ENCODE measurements around the gene TMEM109. TPM values are rescaled to one million over a fixed set of nuclear protein-coding genes. Genes with fewer than 3 reads are reported as not detected.

The TMEM109 gene
- total and polyA plus RNA-seq, 2 experiments from 2014 or later, result 17.4 to 17.7 TPM

DNA sequence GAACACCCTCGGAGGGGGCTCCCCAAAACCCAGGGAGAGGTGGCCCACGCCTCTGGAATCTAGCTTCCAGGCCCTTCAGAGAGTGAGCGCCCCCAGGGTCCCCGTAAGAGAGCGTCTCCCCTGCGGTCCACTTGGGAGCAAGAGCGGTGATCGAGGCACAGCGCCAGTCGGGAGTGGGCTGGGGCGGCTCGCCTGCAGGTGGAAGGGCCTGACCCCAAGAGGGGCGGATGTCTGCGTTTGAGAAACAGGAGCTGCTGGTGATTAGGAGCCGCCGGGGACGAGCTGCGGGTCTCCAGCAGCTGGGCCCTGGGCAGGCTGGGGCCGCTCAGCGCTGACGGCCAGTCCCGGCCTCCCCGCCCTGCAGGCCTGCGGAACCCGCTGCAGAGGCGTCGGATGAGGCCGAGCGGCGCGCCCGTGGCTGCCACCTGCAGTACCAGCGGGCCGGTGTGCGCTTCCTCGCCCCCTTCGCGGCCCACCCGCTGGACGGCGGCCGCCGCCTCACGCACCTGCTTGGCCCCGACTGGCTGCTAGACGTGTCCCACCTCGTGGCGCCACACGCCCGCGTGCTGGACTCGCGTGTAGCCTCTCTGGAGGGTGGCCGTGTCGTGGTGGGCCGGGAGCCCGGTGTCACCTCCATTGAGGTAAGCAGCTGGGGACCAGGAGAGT lies 20.3 kb downstream of the TMEM109 start (continued):
- TF ChIP-seq, protein P1, sequence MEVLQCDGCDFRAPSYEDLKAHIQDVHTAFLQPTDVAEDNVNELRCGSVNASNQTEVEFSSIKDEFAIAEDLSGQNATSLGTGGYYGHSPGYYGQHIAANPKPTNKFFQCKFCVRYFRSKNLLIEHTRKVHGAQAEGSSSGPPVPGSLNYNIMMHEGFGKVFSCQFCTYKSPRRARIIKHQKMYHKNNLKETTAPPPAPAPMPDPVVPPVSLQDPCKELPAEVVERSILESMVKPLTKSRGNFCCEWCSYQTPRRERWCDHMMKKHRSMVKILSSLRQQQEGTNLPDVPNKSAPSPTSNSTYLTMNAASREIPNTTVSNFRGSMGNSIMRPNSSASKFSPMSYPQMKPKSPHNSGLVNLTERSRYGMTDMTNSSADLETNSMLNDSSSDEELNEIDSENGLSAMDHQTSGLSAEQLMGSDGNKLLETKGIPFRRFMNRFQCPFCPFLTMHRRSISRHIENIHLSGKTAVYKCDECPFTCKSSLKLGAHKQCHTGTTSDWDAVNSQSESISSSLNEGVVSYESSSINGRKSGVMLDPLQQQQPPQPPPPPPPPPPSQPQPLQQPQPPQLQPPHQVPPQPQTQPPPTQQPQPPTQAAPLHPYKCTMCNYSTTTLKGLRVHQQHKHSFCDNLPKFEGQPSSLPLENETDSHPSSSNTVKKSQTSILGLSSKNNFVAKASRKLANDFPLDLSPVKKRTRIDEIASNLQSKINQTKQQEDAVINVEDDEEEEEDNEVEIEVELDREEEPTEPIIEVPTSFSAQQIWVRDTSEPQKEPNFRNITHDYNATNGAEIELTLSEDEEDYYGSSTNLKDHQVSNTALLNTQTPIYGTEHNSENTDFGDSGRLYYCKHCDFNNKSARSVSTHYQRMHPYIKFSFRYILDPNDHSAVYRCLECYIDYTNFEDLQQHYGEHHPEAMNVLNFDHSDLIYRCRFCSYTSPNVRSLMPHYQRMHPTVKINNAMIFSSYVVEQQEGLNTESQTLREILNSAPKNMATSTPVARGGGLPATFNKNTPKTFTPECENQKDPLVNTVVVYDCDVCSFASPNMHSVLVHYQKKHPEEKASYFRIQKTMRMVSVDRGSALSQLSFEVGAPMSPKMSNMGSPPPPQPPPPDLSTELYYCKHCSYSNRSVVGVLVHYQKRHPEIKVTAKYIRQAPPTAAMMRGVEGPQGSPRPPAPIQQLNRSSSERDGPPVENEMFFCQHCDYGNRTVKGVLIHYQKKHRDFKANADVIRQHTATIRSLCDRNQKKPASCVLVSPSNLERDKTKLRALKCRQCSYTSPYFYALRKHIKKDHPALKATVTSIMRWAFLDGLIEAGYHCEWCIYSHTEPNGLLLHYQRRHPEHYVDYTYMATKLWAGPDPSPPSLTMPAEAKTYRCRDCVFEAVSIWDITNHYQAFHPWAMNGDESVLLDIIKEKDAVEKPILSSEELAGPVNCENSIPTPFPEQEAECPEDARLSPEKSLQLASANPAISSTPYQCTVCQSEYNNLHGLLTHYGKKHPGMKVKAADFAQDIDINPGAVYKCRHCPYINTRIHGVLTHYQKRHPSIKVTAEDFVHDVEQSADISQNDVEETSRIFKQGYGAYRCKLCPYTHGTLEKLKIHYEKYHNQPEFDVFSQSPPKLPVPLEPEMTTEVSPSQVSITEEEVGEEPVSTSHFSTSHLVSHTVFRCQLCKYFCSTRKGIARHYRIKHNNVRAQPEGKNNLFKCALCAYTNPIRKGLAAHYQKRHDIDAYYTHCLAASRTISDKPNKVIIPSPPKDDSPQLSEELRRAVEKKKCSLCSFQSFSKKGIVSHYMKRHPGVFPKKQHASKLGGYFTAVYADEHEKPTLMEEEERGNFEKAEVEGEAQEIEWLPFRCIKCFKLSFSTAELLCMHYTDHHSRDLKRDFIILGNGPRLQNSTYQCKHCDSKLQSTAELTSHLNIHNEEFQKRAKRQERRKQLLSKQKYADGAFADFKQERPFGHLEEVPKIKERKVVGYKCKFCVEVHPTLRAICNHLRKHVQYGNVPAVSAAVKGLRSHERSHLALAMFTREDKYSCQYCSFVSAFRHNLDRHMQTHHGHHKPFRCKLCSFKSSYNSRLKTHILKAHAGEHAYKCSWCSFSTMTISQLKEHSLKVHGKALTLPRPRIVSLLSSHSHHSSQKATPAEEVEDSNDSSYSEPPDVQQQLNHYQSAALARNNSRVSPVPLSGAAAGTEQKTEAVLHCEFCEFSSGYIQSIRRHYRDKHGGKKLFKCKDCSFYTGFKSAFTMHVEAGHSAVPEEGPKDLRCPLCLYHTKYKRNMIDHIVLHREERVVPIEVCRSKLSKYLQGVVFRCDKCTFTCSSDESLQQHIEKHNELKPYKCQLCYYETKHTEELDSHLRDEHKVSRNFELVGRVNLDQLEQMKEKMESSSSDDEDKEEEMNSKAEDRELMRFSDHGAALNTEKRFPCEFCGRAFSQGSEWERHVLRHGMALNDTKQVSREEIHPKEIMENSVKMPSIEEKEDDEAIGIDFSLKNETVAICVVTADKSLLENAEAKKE (CRISPR knock-in tag; IDR thresholded peaks at IDR 0.05), result no peak
- TF ChIP-seq NANOG (IDR thresholded peaks at IDR 0.05; ENCODE audit: borderline replicate concordance), result no peak

DNA sequence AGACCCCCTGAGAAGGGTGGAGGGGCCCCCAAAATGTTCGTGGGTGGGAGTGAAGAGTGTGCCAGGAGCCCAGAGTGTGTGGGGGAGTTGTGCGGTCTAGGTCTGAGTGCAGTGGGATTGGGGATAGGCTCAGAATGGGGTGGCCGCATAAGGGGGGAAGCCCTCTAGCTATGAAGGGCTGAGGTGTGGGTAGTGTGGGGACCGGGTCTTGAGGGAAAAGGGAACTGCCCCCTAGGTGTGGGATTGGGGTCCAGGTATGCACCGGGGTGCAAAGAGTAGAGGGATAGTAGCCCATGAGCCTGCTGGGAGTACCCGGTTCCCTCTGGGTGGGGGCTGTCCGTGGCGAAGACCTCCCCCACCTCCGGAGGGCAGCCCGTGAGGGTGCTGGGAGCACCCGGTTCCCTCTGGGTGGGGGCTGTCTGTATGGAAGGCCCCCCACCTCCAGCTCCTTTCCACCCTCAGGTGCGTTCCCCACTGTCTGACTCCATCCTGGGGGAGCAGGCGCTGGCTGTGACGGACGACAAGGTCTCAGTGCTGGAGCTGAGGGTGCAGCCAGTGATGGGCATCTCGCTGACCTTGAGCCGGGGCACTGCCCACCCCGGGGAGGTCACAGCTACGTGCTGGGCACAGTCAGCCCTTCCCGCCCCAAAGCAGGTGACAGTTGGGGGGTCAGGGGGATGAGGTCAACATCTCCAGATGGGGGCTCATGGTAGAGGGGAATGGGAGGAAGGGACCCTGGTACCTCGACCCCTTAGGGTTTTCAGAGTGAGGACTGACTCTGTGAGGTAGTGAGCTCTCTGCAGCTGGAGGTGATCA lies 21.0 kb downstream of the TMEM109 start:
- no peak for ATAC-seq
- Mint-ChIP-seq H3K4me3 (no peak overlapping the region), H3K27ac (no peak overlapping the region), H3K9me3 (no peaks in the 10 kb centered on the region), H3K27me3 (ENCODE audit: insufficient read depth, low read depth, poor library complexity) (peaks cover 2% of the 10 kb centered on the region), H3K4me1 (peaks cover 14% of the 10 kb centered on the region; the same call in 2 of the 3 replicates), H3K36me3 (ENCODE audit: low read depth) (peaks cover 30% of the 10 kb centered on the region)
- no peaks in the 10 kb centered on the region for H3K27me3 ChIP-seq (ENCODE audit: insufficient read depth)
- H3F3A ChIP-seq (replicated peaks; ENCODE audit: low read depth), result no peaks in the 10 kb centered on the region
- H3K27ac ChIP-seq (ENCODE audit: low read depth), result no peak overlapping the region
- H3K36me3 ChIP-seq (ENCODE audit: insufficient read depth), result 0 out of 2 replicates have a peak, but pooled peaks cover 6% of the 10 kb centered on the region
- peaks cover 4% of the 10 kb centered on the region; the same call in 1 of the 2 replicates for H4K20me1 ChIP-seq (replicated peaks; ENCODE audit: insufficient read depth)
- H2AFZ ChIP-seq, result no peak overlapping the region
- no peak overlapping the region for H3K4me2 ChIP-seq
- H3K4me3 ChIP-seq, result no peak overlapping the region
- no peaks in the 10 kb centered on the region for H3K4me1 ChIP-seq (ENCODE audit: insufficient read depth)
- DNase-seq (ENCODE audit: low spot score), result no peak
- H3K9me2 ChIP-seq (ENCODE audit: insufficient read depth), result no peaks in the 10 kb centered on the region
- no peaks in the 10 kb centered on the region for H3K79me2 ChIP-seq (replicated peaks; ENCODE audit: insufficient read depth)
- TF ChIP-seq JUNB (IDR thresholded peaks at IDR 0.05; ENCODE audit: unreplicated experiment) (no peak), POLR2AphosphoS5 (IDR thresholded peaks at IDR 0.05; ENCODE audit: low read depth) (no peak), EZH2phosphoT487 (IDR thresholded peaks at IDR 0.05; ENCODE audit: unreplicated experiment) (no peak), NANOG (IDR thresholded peaks at IDR 0.05; ENCODE audit: borderline replicate concordance) (no peak), CREB1 (CRISPR knock-in tag; IDR thresholded peaks at IDR 0.05; ENCODE audit: low read depth) (no peak)
- TF ChIP-seq, protein P2, sequence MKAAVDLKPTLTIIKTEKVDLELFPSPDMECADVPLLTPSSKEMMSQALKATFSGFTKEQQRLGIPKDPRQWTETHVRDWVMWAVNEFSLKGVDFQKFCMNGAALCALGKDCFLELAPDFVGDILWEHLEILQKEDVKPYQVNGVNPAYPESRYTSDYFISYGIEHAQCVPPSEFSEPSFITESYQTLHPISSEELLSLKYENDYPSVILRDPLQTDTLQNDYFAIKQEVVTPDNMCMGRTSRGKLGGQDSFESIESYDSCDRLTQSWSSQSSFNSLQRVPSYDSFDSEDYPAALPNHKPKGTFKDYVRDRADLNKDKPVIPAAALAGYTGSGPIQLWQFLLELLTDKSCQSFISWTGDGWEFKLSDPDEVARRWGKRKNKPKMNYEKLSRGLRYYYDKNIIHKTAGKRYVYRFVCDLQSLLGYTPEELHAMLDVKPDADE (IDR thresholded peaks at IDR 0.05), result no peak
- TF ChIP-seq, protein P3, sequence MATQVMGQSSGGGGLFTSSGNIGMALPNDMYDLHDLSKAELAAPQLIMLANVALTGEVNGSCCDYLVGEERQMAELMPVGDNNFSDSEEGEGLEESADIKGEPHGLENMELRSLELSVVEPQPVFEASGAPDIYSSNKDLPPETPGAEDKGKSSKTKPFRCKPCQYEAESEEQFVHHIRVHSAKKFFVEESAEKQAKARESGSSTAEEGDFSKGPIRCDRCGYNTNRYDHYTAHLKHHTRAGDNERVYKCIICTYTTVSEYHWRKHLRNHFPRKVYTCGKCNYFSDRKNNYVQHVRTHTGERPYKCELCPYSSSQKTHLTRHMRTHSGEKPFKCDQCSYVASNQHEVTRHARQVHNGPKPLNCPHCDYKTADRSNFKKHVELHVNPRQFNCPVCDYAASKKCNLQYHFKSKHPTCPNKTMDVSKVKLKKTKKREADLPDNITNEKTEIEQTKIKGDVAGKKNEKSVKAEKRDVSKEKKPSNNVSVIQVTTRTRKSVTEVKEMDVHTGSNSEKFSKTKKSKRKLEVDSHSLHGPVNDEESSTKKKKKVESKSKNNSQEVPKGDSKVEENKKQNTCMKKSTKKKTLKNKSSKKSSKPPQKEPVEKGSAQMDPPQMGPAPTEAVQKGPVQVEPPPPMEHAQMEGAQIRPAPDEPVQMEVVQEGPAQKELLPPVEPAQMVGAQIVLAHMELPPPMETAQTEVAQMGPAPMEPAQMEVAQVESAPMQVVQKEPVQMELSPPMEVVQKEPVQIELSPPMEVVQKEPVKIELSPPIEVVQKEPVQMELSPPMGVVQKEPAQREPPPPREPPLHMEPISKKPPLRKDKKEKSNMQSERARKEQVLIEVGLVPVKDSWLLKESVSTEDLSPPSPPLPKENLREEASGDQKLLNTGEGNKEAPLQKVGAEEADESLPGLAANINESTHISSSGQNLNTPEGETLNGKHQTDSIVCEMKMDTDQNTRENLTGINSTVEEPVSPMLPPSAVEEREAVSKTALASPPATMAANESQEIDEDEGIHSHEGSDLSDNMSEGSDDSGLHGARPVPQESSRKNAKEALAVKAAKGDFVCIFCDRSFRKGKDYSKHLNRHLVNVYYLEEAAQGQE (IDR thresholded peaks at IDR 0.05; ENCODE audit: unreplicated experiment), result no peak

All from GM23338 (cell line).